Adrenal gland (tissue), 12 donors: ENCODE data around the gene TTC39B. TPM values are rescaled to one million over a fixed set of nuclear protein-coding genes. Genes with fewer than 3 reads are reported as not detected.

Experiments
- DNase-seq, 7 donors: peaks; one replicate each; pipeline ENCODE4 v3.0.0-alpha.2; 2019 to 2020
- H3K27ac ChIP-seq, 5 donors: fragments of 200-600 bp; sonication (generic) in 4 of 5; 1 replicate in 3 of 5; 2 replicates in 2 of 5; pipeline versions ENCODE4 v1.5.1 to v1.8.0; 2016 to 2020; ENCODE audit warnings: mild to moderate bottlenecking in 1 of 5
- H3K27me3 ChIP-seq: fragments of 200-600 bp; 2 replicates; pipeline ENCODE4 v1.8.0; 2021
- H3K36me3 ChIP-seq, 2 donors: fragments of 200-600 bp; replicated peaks in 1 of 2; 1 replicate in 1 of 2; 2 replicates in 1 of 2; pipeline versions ENCODE4 v1.5.1 to v1.8.0; 2018 to 2022
- H3K4me1 ChIP-seq, 2 donors: fragments of 200-600 bp; replicated peaks in 1 of 2; 1 replicate in 1 of 2; 2 replicates in 1 of 2; pipeline versions ENCODE4 v1.5.1 to v1.8.0; 2018 to 2021
- H3K4me3 ChIP-seq, 4 donors: fragments of 200-600 bp; sonication (generic) in 3 of 4; one replicate each; pipeline ENCODE4 v1.5.1; 2016 to 2018
- H3K9me3 ChIP-seq, 3 donors: fragments of 200-600 bp; sonication (generic) in 1 of 3; replicated peaks in 1 of 3; 1 replicate in 2 of 3; 2 replicates in 1 of 3; pipeline versions ENCODE4 v1.5.1 to v1.8.0; 2016 to 2021
- CTCF ChIP-seq, 6 experiments: fragments of 450-650 bp in 4 of 6; fragments of 200-600 bp in 2 of 6; sonication (generic) in 1 of 6; IDR thresholded peaks; 1 replicate in 5 of 6; 2 replicates in 1 of 6; pipeline versions ENCODE4 v1.5.1 to v1.8.0; 2016 to 2021; ENCODE audit warnings: antibody characterized with exemption in 6 of 6, mild to moderate bottlenecking in 2 of 6, moderate library complexity in 1 of 6
- POLR2A ChIP-seq, 2 donors: fragments of 450-650 bp; IDR thresholded peaks; one replicate each; pipeline ENCODE4 v1.6.1; 2017; ENCODE audit warnings: antibody characterized with exemption in 2 of 2, mild to moderate bottlenecking in 2 of 2, moderate library complexity in 1 of 2
- WGBS, 4 donors: extraction: QIAGEN DNeasy Blood & Tissue Kit in 2 of 4; methylation state at CpG; one replicate each; pipeline versions ENCODE4 v1.1.5 to v1.1.7; 2013 to 2017; 5-methylcytosine and 5-hydroxymethylcytosine counted together
- intact Hi-C, 2 donors: fragments of 100-400 bp; cut with DNase I; formaldehyde crosslinking; loops; one replicate each; pipeline versions ENCODE4 v1.14.1 to v1.15.0; 2022 to 2023
- polyA plus RNA-seq, 3 donors: library from polyadenylated mRNA; stranded (reverse); fragments of 200-250 nt in 2 of 3; fragments of 350-450 nt in 1 of 3; fragmentation: Illumina TruSeq in 1 of 3; extraction: RNeasy Lipid Tissue Mini Kit (QIAGEN cat#74804) in 1 of 3; gene quantifications; one replicate each; pipeline ENCODE4 v1.2.3, GENCODE V29; 2013 to 2014
- total RNA-seq, 9 donors: library from RNA; depleted of rRNA in 4 of 9; stranded (reverse); fragments of >200 nt in 4 of 9; fragments of 120-200 nt in 1 of 9; fragmentation: NEBNext Ultra II Directional in 1 of 9; extraction: Animal tissue kit (Norgen Biotek cat#: 25700) in 1 of 9; gene quantifications; one replicate each; pipeline versions ENCODE4 v1.1.0 to v1.2.4, GENCODE V29; 2013 to 2023
- donor health status: healthy with polysubstance abuse.
- donor health status: Bipolar disorder and iron deficiency.
- donor health status: DM: yes; HTN: yes; CAD: no.
- donor health status: DM: no; HTN: no; CAD: no.
- donor health status: DM: no; HTN: no; CAD: no.
- donor health status: DM: yes; HTN: yes; CAD: no.

TTC39B gene
- total and polyA plus RNA-seq, 12 donors = 3.7 to 14.4 (median 9.5) TPM

GRCh38 chr9:15274425-15274824 is 32.6 kb downstream of the TTC39B start:
- Histone ChIP-seq H3K36me3 (no peaks in the 10 kb centered on the region), H3K27me3 (no peaks in the 10 kb centered on the region), H3K9me3 (no peaks in the 10 kb centered on the region), H3K4me3 (no peak overlapping the region), H3K27ac (no peak overlapping the region), H3K4me1 (peaks cover 5 to 6% of the 10 kb centered on the region in 2 donors)
- WGBS, 4 donors = 45 to 67% (median 56%) methylated on average over 1 of the region's 1 CpG
- intact Hi-C loops = loop anchor here in 1 of 2 donors (10.0 kb wide), 1 partner anchor 50 kb away; no protein-coding TSS in a partner anchor
- DNase-seq = no peak
- no peak for TF ChIP-seq CTCF (IDR thresholded peaks at IDR 0.05)
- no peak for TF ChIP-seq POLR2A (IDR thresholded peaks at IDR 0.05)

- intact Hi-C loops = loop anchor here in 1 of 2 donors (10.0 kb wide), 1 partner anchor 48 kb away; no protein-coding TSS in a partner anchor
- DNase-seq = no peak
- 67 to 92% (median 81%) methylated on average over 3 of the region's 3 CpGs for WGBS, 4 donors
- no peak overlapping the region for H3K27ac ChIP-seq
- H3K27me3 ChIP-seq = no peaks in the 10 kb centered on the region
- H3K36me3 ChIP-seq = no peaks in the 10 kb centered on the region
- peaks cover 0 to 1% of the 10 kb centered on the region in 2 donors for H3K4me1 ChIP-seq
- TF ChIP-seq CTCF (IDR thresholded peaks at IDR 0.05) (no peak), POLR2A (IDR thresholded peaks at IDR 0.05) (no peak)
- no peak overlapping the region for H3K4me3 ChIP-seq
- H3K9me3 ChIP-seq = no peaks in the 10 kb centered on the region
These were observed 34.6 kb downstream of the TTC39B start for GRCh38 chr9:15272377-15272928.

- TF ChIP-seq POLR2A (IDR thresholded peaks at IDR 0.05) = no peak
- TF ChIP-seq CTCF (IDR thresholded peaks at IDR 0.05) = no peak
- intact Hi-C loops = loop anchor here in 1 of 2 donors (10.0 kb wide), 1 partner anchor 47 kb away; no protein-coding TSS in a partner anchor
- Histone ChIP-seq H3K36me3 (no peaks in the 10 kb centered on the region), H3K27me3 (no peaks in the 10 kb centered on the region), H3K9me3 (no peaks in the 10 kb centered on the region), H3K4me3 (no peak overlapping the region), H3K27ac (no peak overlapping the region), H3K4me1 (no peaks in the 10 kb centered on the region)
- 95 to 97% (median 95%) methylated on average over 7 of the region's 7 CpGs for WGBS, 4 donors
- no peak for DNase-seq
These were observed 35.6 kb downstream of the TTC39B start for GRCh38 chr9:15271403-15271802.

DNA sequence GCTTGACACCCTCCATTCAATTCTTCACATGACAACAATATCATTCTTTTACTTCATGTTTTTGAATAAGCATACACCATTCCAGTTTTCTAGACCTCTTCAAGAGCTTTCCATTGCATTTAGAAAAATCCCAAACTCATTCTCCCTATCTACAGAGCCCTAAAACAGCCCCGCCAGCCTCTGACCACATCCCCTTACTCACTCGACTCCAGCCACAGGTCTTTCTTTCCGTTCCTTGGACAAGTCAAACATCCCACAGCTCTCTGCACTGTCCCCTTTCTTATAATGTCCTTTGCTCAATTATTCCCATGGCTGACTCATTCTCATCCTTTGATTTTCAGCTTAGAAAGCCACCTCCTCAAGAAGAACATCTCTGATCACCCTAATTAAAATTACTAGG is 38.2 kb downstream of the TTC39B start:
- DNase-seq = no peak
- H3K27me3 ChIP-seq = no peaks in the 10 kb centered on the region
- intact Hi-C loops = no loop called here
- H3K27ac ChIP-seq = no peak overlapping the region
- H3K4me1 ChIP-seq = no peaks in the 10 kb centered on the region
- TF ChIP-seq CTCF (IDR thresholded peaks at IDR 0.05) (no peak), POLR2A (IDR thresholded peaks at IDR 0.05) (no peak)
- no peak overlapping the region for H3K4me3 ChIP-seq
- WGBS, 4 donors = 79 to 86% (median 85%) methylated on average over 3 of the region's 3 CpGs
- no peaks in the 10 kb centered on the region for H3K9me3 ChIP-seq
- H3K36me3 ChIP-seq = no peaks in the 10 kb centered on the region
